HUES6 (cell line): ENCODE measurements around the gene HMG20B.

Experiments
- H3K27ac ChIP-seq: 2 replicates; pipeline ENCODE4 v1.7.0; 2013; ENCODE audit warnings: low read depth, mild to moderate bottlenecking, low read length, inconsistent platforms
- H3K27me3 ChIP-seq: 2 replicates; pipeline ENCODE4 v1.6.1; 2013; ENCODE audit warnings: low read length; ENCODE audit not compliant: control insufficient read depth, insufficient read depth
- H3K36me3 ChIP-seq: 2 replicates; pipeline ENCODE4 v1.6.1; 2013; ENCODE audit warnings: low read length; ENCODE audit not compliant: control insufficient read depth, insufficient read depth
- H3K4me1 ChIP-seq: 2 replicates; pipeline ENCODE4 v1.6.1; 2013; ENCODE audit warnings: low read length; ENCODE audit not compliant: control insufficient read depth, insufficient read depth
- H3K4me3 ChIP-seq: 2 replicates; pipeline ENCODE4 v1.5.1; 2013; ENCODE audit warnings: low read depth, low read length
- H3K9ac ChIP-seq: one replicate; pipeline ENCODE4 v1.6.1; 2013; ENCODE audit warnings: mild to moderate bottlenecking, low read length
- H3K9me3 ChIP-seq: 2 replicates; pipeline ENCODE4 v1.6.1; 2013; ENCODE audit warnings: low read depth, low read length; ENCODE audit not compliant: control insufficient read depth, insufficient read depth

HMG20B gene

GRCh38 chr19:3604227-3604986, 31.7 kb downstream of the HMG20B start:
- Histone ChIP-seq H3K27me3 (peaks cover 13% of the 10 kb centered on the region), H3K4me3 (no peak overlapping the region), H3K36me3 (no peaks in the 10 kb centered on the region), H3K27ac (no peak overlapping the region), H3K9ac (no peak overlapping the region), H3K4me1 (peaks cover 8% of the 10 kb centered on the region; the same call in 1 of the 2 replicates), H3K9me3 (no peaks in the 10 kb centered on the region)

GRCh38 chr19:3604987-3605343, 32.2 kb downstream of the HMG20B start:
- no peak overlapping the region for H3K4me3 ChIP-seq
- H3K9me3 ChIP-seq = no peaks in the 10 kb centered on the region
- H3K27me3 ChIP-seq = peaks cover 13% of the 10 kb centered on the region
- no peak overlapping the region for H3K9ac ChIP-seq
- no peak overlapping the region for H3K27ac ChIP-seq
- peaks cover 8% of the 10 kb centered on the region; the same call in 1 of the 2 replicates for H3K4me1 ChIP-seq
- peaks cover 3% of the 10 kb centered on the region; the same call in 1 of the 2 replicates for H3K36me3 ChIP-seq

- Histone ChIP-seq H3K4me1 (peaks cover 8% of the 10 kb centered on the region; the same call in 1 of the 2 replicates), H3K27ac (no peak overlapping the region), H3K9me3 (no peaks in the 10 kb centered on the region), H3K9ac (no peak overlapping the region), H3K27me3 (peaks cover 13% of the 10 kb centered on the region), H3K4me3 (peak overlapping the region; percentile 64; the same call in 1 of the 2 replicates), H3K36me3 (peaks cover 7% of the 10 kb centered on the region)
Measured at GRCh38 chr19:3605361-3605760, 32.6 kb downstream of the HMG20B start.

GRCh38 chr19:3605770-3606169, 33.0 kb downstream of the HMG20B start:
- peaks cover 13% of the 10 kb centered on the region for H3K27me3 ChIP-seq
- no peak overlapping the region for H3K27ac ChIP-seq
- peaks cover 8% of the 10 kb centered on the region; the same call in 1 of the 2 replicates for H3K4me1 ChIP-seq
- H3K36me3 ChIP-seq = peaks cover 11% of the 10 kb centered on the region
- H3K9ac ChIP-seq = no peak overlapping the region
- H3K4me3 ChIP-seq = peak overlapping the region; percentile 64
- H3K9me3 ChIP-seq = no peaks in the 10 kb centered on the region

GRCh38 chr19:3606174-3606689, 33.5 kb downstream of the HMG20B start:
- Histone ChIP-seq H3K9me3 (no peaks in the 10 kb centered on the region), H3K9ac (no peak overlapping the region), H3K36me3 (peaks cover 15% of the 10 kb centered on the region), H3K27ac (no peak overlapping the region), H3K27me3 (peaks cover 13% of the 10 kb centered on the region), H3K4me1 (peaks cover 8% of the 10 kb centered on the region; the same call in 1 of the 2 replicates), H3K4me3 (peak overlapping the region; percentile 64)

GRCh38 chr19:3606690-3607289, 34.0 kb downstream of the HMG20B start, which contains the start of gene TBXA2R:
Gene TBXA2R, minus strand, starts transcription at chr19:3606875. Its CDS starts 6,241 bp downstream, at chr19:3600634.
- Histone ChIP-seq H3K27ac (no peak within 1 kb of the TSS), H3K9me3 (no peaks in the 10 kb centered on the region), H3K9ac (peak within 1 kb of the TSS; percentile 31), H3K4me1 (peaks cover 8% of the 10 kb centered on the region; the same call in 1 of the 2 replicates), H3K36me3 (peaks cover 20% of the 10 kb centered on the region), H3K4me3 (peak within 1 kb of the TSS; percentile 64), H3K27me3 (peaks cover 13% of the 10 kb centered on the region)

- Histone ChIP-seq H3K36me3 (peaks cover 27% of the 10 kb centered on the region), H3K27ac (no peak overlapping the region), H3K9ac (peak overlapping the region; percentile 31), H3K4me1 (peaks cover 8% of the 10 kb centered on the region; the same call in 1 of the 2 replicates), H3K9me3 (no peaks in the 10 kb centered on the region), H3K27me3 (peaks cover 13% of the 10 kb centered on the region), H3K4me3 (peak overlapping the region; percentile 64)
Measured at GRCh38 chr19:3607303-3608078, 34.7 kb downstream of the HMG20B start.

GRCh38 chr19:3608079-3608641, 35.4 kb downstream of the HMG20B start:
- Histone ChIP-seq H3K27me3 (peaks cover 13% of the 10 kb centered on the region), H3K9ac (peak overlapping the region; percentile 2), H3K36me3 (peaks cover 32% of the 10 kb centered on the region), H3K4me3 (peak overlapping the region; percentile 64; the same call in 1 of the 2 replicates), H3K4me1 (peaks cover 8% of the 10 kb centered on the region; the same call in 1 of the 2 replicates), H3K9me3 (no peaks in the 10 kb centered on the region), H3K27ac (no peak overlapping the region)

GRCh38 chr19:3608750-3609322, 36.1 kb downstream of the HMG20B start:
- H3K27me3 ChIP-seq = peaks cover 13% of the 10 kb centered on the region
- no peaks in the 10 kb centered on the region for H3K9me3 ChIP-seq
- H3K4me3 ChIP-seq = no peak overlapping the region
- peaks cover 35% of the 10 kb centered on the region for H3K36me3 ChIP-seq
- peaks cover 8% of the 10 kb centered on the region; the same call in 1 of the 2 replicates for H3K4me1 ChIP-seq
- H3K27ac ChIP-seq = no peak overlapping the region
- H3K9ac ChIP-seq = no peak overlapping the region
